GM19468 (cell line): ENCODE results near the gene HS6ST3.

Experiments
- ATAC-seq: cut with Tn5 transposase; IDR thresholded peaks from one replicate; pipeline ENCODE4 v1.9.1; 2021; ENCODE audit warnings: mild to moderate bottlenecking, moderate library complexity, moderate number of reproducible peaks; ENCODE audit not compliant: unreplicated experiment; ENCODE audit errors: extremely low read depth

The HS6ST3 gene

GRCh38 chr13:96191367-96191766 lies 101.5 kb downstream of the HS6ST3 start:
- no peak for ATAC-seq

- ATAC-seq, result no peak
Observed at GRCh38 chr13:96193728-96194310, 103.9 kb downstream of the HS6ST3 start.

GRCh38 chr13:96198038-96198437 lies 108.1 kb downstream of the HS6ST3 start:
- no peak for ATAC-seq

- no peak for ATAC-seq
Observed at GRCh38 chr13:96199315-96199714, 109.4 kb downstream of the HS6ST3 start.

- no peak for ATAC-seq
Observed at GRCh38 chr13:96200810-96201209, 110.9 kb downstream of the HS6ST3 start.

- ATAC-seq, result no peak
Observed at GRCh38 chr13:96202315-96202714, 112.4 kb downstream of the HS6ST3 start.

- no peak for ATAC-seq
Observed at GRCh38 chr13:96203471-96203870, 113.6 kb downstream of the HS6ST3 start.

- ATAC-seq, result no peak
Observed at GRCh38 chr13:96214824-96215445, 125.0 kb downstream of the HS6ST3 start.

- ATAC-seq, result no peak
Observed at GRCh38 chr13:96216543-96216942, 126.6 kb downstream of the HS6ST3 start.

- no peak for ATAC-seq
Observed at GRCh38 chr13:96218475-96218874, 128.6 kb downstream of the HS6ST3 start.

GRCh38 chr13:96221471-96221870 lies 131.6 kb downstream of the HS6ST3 start:
- no peak for ATAC-seq

GRCh38 chr13:96223231-96223630 lies 133.3 kb downstream of the HS6ST3 start:
- no peak for ATAC-seq

- ATAC-seq, result no peak
Observed at GRCh38 chr13:96229356-96229755, 139.4 kb downstream of the HS6ST3 start.

GRCh38 chr13:96238241-96238640 lies 148.3 kb downstream of the HS6ST3 start:
- ATAC-seq, result no peak

GRCh38 chr13:96238861-96239260 lies 149.0 kb downstream of the HS6ST3 start:
- ATAC-seq, result no peak

- ATAC-seq, result no peak
Observed at GRCh38 chr13:96243376-96243775, 153.5 kb downstream of the HS6ST3 start.

- ATAC-seq, result no peak
Observed at GRCh38 chr13:96248103-96248502, 158.2 kb downstream of the HS6ST3 start.

GRCh38 chr13:96248996-96249395 lies 159.1 kb downstream of the HS6ST3 start:
- no peak for ATAC-seq

GRCh38 chr13:96252903-96253302 lies 163.0 kb downstream of the HS6ST3 start:
- ATAC-seq, result no peak

GRCh38 chr13:96273196-96273595 lies 183.3 kb downstream of the HS6ST3 start:
- ATAC-seq, result no peak

GRCh38 chr13:96274046-96274445 lies 184.1 kb downstream of the HS6ST3 start:
- no peak for ATAC-seq

- no peak for ATAC-seq
Observed at GRCh38 chr13:96279904-96280303, 190.0 kb downstream of the HS6ST3 start.
